Measurements from ENCODE around the gene MAST2.

DNA sequence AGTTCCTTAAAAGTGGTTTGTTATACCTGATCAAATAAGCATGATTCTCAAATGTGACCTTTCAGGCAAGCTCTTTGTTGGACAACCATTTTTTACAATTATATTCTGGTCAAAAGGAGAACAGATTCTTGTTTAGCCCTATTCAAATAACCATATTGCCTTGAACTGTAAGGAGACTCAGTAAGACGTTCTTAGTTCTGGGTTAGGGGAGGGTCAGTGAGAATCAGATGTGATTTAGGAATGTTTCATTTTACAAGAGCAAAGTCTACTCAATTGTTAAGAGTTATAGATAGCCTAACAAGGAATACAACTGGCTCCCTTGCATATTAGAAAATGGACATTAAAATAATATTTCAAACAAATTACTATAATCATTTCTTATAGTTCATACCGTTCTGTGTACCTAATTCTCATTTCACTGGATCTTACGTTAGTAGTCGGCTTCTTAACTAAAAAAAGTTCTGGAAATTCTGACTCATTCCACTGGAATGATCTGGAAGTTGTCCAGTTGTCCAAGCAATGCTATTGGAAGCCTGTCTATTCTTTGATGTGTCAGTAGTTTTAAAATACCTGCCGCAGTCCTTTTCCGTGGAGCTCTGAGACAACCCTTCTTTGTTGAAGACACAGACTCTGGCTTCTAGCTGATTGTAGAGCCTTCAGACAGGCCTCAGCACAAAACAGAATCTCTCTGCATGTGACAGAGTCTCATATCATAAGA, 88.8 kb downstream of the MAST2 start:
- TF ChIP-seq CTCF (IDR thresholded peaks at IDR 0.05) (no peak), POLR2AphosphoS5 (IDR thresholded peaks at IDR 0.05) (peak; percentile 82), POLR2A (IDR thresholded peaks at IDR 0.05) (no peak), EP300 (IDR thresholded peaks at IDR 0.05) (peak; percentile 66)
